Measurements from ENCODE around the gene NPTX1. TPM values are rescaled to one million over a fixed set of nuclear protein-coding genes. Genes with fewer than 3 reads are reported as not detected.
A peak's percentile ranks its signal among the peaks of the same experiment; 100 is the strongest.

The NPTX1 gene
- total and polyA plus RNA-seq, 2 experiments from 2014 or later = not detected

GRCh38 chr17:80519091-80519781 is 42.8 kb upstream of the NPTX1 start:
- Histone ChIP-seq H3K9me3 (ENCODE audit: low read depth) (no peaks in the 10 kb centered on the region), H3K27me3 (peaks cover 20% of the 10 kb centered on the region), H3K4me3 (no peak overlapping the region), H3K36me3 (no peaks in the 10 kb centered on the region), H3K4me1 (ENCODE audit: low read depth) (no peaks in the 10 kb centered on the region), H3K27ac (no peak overlapping the region)
- DNase-seq (ENCODE audit: low read depth in 1 of 2, low spot score in 1 of 2) = no peak
- TF ChIP-seq CTCF (IDR thresholded peaks at IDR 0.05; ENCODE audit: low read depth, low read length) = no peak

- Histone ChIP-seq H3K27ac (no peak overlapping the region), H3K4me1 (ENCODE audit: low read depth) (no peaks in the 10 kb centered on the region), H3K27me3 (peaks cover 26% of the 10 kb centered on the region), H3K9me3 (ENCODE audit: low read depth) (no peaks in the 10 kb centered on the region), H3K36me3 (no peaks in the 10 kb centered on the region), H3K4me3 (no peak overlapping the region)
- DNase-seq (ENCODE audit: low read depth in 1 of 2, low spot score in 1 of 2) = no peak
- TF ChIP-seq CTCF (IDR thresholded peaks at IDR 0.05; ENCODE audit: low read depth, low read length) = no peak
These were observed 42.0 kb upstream of the NPTX1 start for GRCh38 chr17:80518392-80518791.

- TF ChIP-seq CTCF (IDR thresholded peaks at IDR 0.05; ENCODE audit: low read depth, low read length) = no peak
- no peak for DNase-seq (ENCODE audit: low read depth in 1 of 2, low spot score in 1 of 2)
- no peaks in the 10 kb centered on the region for H3K36me3 ChIP-seq
- H3K27ac ChIP-seq = no peak overlapping the region
- no peak overlapping the region for H3K4me3 ChIP-seq
- peaks cover 34% of the 10 kb centered on the region for H3K27me3 ChIP-seq
- no peaks in the 10 kb centered on the region for H3K4me1 ChIP-seq (ENCODE audit: low read depth)
- H3K9me3 ChIP-seq (ENCODE audit: low read depth) = no peaks in the 10 kb centered on the region
These were observed 41.2 kb upstream of the NPTX1 start for GRCh38 chr17:80517641-80518040.

- Histone ChIP-seq H3K36me3 (no peaks in the 10 kb centered on the region), H3K9me3 (ENCODE audit: low read depth) (no peaks in the 10 kb centered on the region), H3K27ac (no peak overlapping the region), H3K4me3 (no peak overlapping the region), H3K27me3 (peaks cover 47% of the 10 kb centered on the region), H3K4me1 (ENCODE audit: low read depth) (no peaks in the 10 kb centered on the region)
- DNase-seq (ENCODE audit: low read depth in 1 of 2, low spot score in 1 of 2) = no peak
- TF ChIP-seq CTCF (IDR thresholded peaks at IDR 0.05; ENCODE audit: low read depth, low read length) = no peak
These were observed 39.9 kb upstream of the NPTX1 start for GRCh38 chr17:80516171-80516932.

GRCh38 chr17:80513892-80514291 is 37.5 kb upstream of the NPTX1 start:
- H3K36me3 ChIP-seq = no peaks in the 10 kb centered on the region
- no peaks in the 10 kb centered on the region for H3K9me3 ChIP-seq (ENCODE audit: low read depth)
- H3K4me1 ChIP-seq (ENCODE audit: low read depth) = no peaks in the 10 kb centered on the region
- H3K27ac ChIP-seq = no peak overlapping the region
- H3K4me3 ChIP-seq = no peak overlapping the region
- peaks cover 65% of the 10 kb centered on the region for H3K27me3 ChIP-seq
- peak in 1 of 2 donors; percentile 40 for DNase-seq (ENCODE audit: low read depth in 1 of 2, low spot score in 1 of 2)
- TF ChIP-seq CTCF (IDR thresholded peaks at IDR 0.05; ENCODE audit: low read depth, low read length) = no peak

Data from cardiac muscle cell (in vitro differentiated cells and primary cell).